CD4-positive, alpha-beta T cell treated with Interleukin-12 subunit alpha and Interleukin-12 subunit beta, for 1 hour (primary cell): Measurements from ENCODE around the gene MRPL21.
"Not testable (repeated sequence)": the region's sequence is repeated elsewhere in the genome, so short reads cannot be mapped to it uniquely, and the experiment has no call there.

ENCODE experiments used
- DNase-seq: peaks from one replicate; pipeline ENCODE4 v3.0.0-alpha.2; 2020

MRPL21 gene

DNA sequence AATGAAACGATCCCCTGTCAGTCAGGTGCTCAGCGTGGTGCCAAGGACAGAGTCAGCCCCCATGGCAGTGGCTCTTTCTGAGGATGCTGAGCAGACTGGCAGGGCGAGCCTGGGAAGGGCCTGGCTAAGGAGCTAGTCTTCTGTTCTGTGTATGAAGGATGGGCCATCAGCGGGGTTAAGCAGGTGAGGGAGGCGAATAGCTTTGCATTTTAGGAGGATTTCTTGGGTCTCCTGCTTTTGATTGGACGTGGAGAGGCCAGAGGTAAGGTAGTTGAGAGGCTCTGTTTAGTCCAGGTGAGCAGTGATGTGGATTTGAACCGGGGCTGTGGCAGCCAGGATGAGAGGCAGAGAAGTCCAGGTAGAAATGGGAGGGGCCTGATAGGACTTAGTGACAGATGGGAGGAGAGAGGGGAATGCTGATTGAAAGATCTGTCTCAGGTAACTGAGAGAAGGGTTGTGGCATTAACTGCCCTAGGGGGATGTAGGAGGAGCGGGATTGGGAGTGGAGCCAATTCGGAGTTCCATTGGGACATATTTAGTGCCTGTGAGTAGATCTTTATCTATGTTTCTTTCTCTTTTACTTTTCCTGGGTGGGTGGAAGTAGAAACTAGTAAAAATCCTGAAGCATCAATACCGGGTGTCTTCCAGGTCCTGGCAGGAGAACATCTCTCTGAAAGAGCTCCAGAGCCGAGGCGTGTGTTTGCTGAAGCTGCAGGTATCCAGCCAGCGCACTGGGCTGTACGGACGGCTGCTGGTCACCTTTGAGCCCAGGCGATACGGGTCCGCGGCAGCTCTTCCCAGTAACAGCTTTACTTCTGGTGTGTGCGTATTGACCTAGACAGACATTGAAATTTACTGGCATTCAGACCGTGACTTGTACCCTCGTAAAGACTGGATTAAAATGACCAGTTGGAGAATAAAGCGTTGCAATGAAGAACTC, 2.1 kb upstream of the MRPL21 start:
- no peak for DNase-seq

DNA sequence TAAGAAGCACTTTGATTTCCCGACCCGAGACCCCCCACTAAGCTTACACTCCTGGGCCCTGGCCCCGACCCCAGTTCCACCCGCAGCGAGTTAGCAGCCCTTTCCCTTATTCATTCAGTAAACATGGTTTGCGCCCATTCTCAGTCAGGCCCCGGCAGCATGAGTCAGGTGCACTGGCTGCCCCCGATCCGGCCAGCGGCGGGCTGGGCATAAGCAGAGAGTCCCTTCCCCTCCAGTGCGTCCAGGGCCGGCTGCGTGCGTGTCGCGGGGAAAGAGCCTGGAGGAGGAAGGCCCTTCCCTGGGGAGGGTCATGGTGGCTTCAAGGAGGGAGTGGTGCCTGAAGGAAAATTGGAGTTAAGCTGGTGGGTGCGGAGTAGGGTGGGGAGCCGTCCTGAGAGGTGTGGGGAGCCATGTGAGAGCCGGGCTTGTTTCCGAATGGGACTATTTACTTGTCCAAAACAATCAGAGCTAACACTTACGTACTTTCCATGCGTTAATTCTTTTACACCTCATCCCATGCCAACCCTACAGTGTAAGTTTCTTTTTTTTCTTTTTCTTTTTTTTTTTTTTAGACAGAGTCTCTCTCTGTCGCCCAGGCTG, 716 bp upstream of the MRPL21 start:
- DNase-seq, result peak; percentile 19

DNA sequence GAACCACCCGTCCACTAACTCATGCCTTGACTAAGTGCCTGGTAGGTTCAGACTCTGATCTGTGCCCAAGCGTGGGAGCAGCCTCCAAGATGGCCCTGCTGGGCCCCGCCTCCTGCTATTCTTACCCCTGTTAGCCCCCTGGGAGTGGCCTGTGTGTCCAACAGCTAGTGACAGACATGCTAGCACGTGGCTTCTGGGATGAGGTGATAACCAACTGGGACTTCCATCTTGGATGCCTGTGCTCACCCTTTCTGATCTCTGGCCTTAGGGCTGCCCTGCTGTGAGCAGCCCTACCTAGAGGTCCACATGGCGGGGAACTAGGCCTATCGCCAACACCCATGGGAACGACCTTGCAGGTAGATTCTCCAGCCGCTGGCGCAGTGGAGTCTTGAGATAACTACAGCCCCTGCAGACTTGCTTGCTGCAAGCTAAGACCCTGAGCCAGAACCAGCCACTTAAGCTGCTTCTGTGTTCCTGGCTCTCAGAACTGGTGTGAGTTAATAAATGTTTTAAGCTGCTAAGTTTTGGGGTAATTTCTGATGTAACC, 2.7 kb downstream of the MRPL21 start:
- no peak for DNase-seq

DNA sequence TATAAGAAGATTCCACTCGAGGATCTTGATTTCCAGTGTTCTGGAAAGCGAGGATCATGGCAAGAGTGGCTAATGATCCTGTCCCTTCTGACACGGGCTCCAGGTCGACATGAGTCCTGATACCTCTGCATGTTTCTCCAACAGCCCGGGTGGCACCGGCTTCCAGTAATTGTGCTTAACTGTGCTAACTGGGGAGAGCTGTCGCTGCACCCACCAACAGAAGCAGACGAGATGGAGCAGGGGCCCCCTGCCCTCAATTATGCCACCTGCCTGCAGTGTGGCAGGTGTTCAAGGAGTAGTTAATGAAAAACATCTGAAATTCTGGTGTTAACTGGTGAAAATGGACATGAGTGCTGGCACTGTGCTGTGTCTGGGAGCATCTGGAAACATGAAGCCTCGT, 6.2 kb downstream of the MRPL21 start:
- no peak for DNase-seq

DNA sequence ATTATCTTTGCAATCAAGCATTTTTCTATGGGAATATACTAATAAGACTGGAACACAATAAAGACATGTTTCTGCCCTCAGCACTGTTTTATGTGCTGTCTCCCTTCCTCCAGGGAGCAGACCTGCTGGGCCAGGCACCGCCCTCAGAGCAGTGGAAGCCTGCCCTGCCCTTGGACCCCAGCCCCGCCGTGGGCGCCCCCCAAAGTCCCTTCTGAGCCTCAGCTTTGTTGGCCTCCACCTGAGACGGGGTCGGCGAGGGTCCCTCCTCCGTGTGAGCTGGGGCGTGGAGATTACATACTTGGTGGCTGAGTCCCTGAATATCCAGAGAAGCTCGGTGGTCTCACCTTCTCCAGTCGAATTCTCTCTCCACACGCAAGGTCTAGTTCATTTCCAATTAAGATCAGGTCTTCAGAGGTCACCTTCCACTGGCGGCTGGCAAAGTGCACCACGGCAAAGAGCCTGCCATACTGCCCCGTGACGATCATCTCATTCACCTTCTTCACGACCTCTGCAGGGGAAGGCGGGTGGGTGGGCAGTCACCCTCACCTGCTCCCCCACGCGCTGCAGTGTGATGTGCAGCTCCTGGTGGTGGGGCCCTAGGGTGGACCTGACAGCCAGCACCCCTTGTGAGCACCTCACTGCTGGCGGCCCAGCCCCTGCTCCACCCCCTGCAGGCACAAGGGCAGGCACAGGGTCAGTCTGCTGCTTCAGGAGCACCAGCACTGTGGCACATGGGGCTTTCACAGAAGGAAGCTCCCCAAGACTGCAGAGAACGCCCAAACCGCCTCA, 7.3 kb downstream of the MRPL21 start:
- DNase-seq, result no peak

DNA sequence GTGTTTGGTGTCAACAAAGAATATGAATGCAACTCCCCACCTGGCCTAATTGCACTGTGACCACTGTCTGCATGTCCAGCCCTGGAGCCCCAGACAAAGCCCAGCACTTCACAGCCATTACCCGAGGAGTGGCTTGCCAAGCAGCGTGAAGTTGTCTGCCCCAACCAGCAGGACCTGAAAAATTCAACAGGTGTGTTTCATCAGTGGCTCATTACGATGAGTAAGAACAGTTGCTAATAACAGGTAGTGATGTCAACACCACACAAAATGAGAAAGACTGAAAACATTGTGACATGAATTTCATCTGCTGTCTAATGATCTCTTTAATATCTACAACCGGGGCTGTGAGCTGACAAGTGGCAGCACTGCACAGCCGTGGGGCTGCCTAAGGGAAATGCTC, 10.3 kb downstream of the MRPL21 start:
- no peak for DNase-seq

DNA sequence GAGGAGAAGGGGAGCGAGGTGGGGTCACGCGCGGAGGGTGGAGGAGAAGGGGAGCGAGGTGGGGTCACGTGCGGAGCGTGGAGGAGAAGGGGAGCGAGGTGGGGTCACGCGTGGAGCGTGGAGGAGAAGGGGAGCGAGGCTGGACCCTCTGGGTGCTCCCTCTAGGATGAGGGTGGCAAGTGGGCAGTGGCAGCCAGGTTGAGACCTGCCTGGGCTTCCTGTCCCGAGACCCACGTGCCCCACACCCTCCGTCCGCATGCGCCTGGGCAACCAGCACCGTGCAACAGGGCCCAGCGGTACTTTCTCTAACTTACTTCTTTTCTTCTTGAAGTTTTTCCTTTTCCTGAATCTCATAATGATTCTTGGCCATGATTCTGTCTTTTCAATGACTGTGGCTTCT, 11.1 kb downstream of the MRPL21 start:
- no peak for DNase-seq

DNA sequence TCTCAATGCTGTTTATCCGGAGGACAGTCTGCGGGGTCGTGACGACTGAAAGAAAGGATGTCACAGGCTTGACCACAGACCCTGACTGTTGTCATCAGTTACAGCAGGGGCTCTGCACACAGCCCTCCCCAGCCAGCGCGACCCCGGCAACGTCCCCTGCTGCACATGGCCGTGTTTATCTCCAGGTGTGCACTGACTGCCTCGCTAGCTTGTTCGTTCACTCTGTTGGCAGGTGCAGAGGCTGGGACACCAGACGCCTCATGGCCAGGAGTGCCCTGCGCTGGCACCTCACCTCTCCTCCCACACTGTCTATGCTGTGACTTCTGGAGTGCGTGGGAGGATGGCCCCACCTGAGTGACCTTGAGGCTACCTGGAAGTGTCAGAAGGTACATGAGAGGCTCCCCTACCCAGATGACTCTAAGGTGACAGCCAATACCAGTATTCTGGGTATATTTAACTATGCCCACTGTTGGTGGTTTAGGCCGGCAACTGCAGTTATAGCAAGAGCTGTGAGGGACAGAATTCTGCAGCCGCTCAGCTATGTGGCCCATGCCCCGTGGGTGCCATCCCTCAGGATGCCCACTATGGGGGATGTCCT, 12.2 kb downstream of the MRPL21 start:
- DNase-seq, result no peak

DNA sequence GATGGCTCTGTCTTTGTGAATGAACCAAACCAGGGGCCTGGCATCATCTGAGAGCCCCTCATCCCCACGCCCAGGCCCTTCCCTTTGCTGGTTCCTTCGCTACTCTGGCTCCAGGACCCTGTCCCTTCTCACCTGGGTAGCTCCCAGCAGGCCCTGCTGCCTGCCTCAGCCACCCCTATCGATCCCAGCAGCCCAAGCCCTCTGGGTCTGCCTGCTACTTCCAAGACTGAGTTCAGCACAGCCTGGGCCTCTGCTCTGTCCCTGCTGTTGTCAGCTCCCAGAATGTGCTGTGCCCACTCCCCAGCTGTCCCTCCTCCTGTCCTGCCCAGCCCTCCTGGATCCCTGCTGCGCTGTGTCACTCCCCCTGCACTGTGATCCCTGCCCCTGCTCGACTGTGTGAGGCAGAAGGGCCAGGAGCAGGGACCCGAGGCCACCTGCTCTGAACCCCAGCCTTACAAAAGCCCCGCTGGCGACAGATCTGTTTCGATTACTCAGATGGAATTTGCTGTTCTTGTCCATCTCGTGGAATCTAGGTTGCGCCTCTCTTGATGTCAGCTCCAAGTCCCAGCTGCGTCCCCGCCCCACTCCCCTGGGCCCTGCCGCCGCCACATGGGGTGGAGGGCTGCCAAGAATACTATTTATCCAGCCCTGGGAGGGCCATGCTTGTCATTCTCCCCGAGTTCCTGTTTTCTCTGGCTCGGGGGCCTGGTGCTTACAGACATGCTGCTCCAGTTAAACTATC, 13.0 kb downstream of the MRPL21 start:
- no peak for DNase-seq

DNA sequence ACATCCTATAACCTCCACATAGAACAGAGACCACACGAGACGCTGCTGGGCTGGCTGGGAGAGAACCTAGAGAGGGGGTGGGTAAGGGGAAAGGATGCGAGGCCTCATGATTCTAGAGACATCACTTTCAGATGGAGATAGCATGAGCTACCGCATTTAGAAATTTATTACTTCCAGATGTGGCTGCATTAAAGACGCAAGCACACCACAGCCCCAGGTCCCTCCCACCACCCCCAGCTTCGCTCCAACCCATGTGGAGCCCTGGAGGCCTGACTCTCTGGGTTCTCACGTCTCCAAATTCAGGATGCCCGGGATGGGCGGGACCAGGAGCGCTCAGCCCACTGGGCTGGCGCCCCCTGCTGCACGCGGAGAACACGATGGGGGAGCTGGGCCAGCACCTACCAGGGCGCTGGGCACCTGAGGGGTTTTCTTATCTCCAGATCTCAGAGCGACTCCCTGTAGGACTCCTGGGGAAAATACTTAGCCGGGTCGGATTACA, 13.6 kb downstream of the MRPL21 start:
- no peak for DNase-seq

DNA sequence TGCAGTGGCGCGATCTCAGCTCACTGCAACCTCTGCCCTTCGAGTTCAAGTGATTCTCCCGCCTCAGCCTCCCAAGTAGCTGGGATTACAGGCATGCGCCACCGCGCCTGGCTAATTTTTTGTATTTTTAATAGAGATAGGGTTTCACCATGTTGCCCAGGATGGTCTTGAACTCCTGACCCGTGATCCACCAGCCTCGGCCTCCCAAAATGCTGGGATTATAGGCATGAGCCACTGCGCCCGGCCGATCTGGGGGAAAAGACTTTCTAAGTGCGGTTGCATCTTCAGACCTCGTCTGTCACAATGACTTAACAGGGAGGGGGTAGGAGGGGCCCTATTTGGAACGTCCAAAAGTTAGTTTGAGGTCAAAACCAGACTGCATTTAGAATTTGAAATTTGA, 18.8 kb downstream of the MRPL21 start:
- DNase-seq, result not testable (repeated sequence)

DNA sequence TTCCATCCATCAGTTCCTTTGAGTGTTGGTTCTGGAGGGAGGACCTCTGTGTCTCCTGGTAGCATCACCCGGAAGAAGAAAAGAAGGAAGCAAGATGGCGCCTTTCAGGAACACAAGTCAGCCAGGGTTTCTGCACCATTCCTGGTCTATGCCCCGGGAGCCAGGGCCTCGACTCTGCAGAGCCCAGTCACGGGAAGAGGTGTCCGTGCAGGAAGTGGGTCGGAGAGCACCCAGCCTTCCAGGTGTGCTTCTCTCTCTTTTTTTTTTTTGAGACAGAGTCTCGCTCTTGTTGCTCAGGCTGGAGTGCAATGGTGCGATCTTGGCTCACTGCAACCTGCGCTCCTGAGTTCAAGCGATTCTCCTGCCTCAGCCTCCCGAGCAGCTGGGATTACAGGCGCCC, 21.2 kb downstream of the MRPL21 start:
- no peak for DNase-seq

DNA sequence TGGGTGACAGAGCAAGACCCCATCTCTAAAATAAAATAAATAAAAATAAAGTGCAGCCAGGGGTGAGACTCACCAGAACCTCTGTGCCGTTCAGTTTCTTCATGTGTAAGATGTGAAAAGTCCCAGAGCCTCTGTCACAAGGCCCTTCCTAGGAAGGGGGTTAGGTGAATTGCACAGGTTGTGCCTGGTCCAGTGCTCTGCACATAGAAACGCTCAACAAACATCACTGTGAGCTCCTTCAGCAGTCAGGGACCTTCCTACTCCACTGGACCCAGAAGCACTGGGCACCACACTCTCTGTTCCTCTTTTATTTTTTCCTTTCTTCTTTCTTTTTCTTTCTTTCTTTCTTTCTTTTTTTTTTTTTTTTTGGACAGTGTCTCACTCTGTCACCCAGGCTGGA, 22.3 kb downstream of the MRPL21 start:
- DNase-seq, result no peak

DNA sequence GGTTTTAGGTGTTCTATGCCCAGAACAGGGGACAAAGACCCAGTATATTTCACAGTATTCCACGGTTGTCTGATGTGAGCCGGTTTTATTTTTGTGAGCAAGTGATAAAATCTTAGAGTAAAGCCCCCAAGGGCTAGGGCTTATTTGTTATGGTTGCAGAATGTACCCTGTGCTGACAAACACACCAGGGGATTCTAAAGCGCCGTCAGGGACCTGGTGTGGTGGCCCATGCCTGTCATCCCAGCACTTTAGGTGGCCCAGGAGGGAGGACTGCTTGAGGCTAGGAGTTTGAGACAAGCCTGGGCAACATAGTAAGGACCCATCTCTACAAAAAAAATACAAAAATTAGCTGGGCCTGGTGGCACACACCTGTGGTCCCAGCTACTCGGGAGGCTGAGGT, 22.8 kb downstream of the MRPL21 start:
- DNase-seq, result no peak

DNA sequence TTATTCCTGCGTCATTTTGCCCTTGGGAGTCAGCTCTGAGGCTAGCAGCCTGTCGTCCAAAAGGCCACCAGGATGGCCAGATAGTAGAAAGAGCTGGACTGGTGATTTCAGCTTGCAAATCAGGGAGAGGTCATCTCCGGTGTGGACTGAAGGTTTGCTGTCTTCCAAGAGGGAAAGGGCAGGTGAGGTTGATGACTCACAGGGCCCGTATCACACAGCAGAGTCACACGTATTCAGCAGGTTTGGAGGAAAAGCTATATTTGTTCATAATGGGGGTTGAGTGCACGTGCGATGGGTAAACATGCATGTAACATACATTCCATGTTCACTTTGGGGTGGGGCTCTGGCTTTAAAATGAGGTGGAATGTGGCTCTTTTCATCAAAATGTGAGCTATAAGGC, 25.6 kb downstream of the MRPL21 start:
- no peak for DNase-seq

DNA sequence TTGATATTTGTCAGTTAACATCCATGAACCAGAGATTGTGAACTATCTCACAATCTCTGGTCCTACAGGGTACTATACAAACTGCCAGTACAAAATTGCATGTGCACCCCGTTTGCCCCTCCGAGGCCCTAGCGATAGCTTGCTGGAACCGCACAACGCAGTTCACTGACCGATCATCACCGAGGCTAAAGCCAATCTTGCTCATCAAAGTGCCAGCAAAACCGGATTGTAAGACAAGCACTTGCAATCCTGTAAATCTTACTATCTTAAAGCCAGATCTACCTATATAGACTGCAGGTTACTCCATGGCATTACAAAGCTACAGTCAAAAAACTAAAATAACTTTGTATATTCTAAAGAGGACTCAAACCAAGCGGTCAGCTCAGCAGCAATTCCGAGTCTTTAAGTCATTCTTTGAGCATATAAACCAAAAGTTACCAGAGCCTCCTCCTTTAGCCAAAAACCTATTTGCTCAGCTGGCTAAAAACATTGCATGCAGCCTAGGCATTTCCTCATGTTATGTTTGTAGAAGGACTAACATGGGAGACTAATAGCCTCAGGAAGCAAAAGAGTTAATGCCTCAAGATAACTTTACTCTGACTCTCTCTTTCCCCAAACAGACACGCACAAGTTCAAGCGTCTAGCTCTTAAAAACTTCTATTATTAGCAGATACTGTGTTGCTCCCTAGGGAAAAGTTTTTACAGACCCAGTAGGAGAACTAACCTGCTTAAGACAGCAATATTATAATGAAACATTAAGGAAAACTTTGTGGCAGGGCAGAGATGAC, 31.2 kb downstream of the MRPL21 start:
- DNase-seq, result no peak

DNA sequence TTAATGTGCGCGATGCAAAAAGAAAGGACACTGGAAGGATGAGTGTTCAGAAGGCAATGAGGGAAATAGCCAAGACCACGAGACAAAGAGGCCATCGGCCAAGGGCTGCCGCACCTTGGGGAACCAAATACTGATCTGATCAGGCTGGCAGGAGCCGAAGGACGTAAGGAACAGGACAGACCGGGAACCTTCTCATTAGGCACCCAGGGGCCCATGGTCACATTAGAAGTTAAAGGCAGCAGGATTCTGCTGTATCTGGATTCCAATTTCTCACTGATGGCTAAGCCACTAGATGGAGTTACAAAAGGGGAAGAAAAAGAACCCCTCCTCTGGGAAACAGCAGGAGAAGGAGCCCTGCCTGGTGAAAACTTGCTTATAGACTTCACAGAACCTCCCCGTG, 33.2 kb downstream of the MRPL21 start:
- DNase-seq, result no peak

DNA sequence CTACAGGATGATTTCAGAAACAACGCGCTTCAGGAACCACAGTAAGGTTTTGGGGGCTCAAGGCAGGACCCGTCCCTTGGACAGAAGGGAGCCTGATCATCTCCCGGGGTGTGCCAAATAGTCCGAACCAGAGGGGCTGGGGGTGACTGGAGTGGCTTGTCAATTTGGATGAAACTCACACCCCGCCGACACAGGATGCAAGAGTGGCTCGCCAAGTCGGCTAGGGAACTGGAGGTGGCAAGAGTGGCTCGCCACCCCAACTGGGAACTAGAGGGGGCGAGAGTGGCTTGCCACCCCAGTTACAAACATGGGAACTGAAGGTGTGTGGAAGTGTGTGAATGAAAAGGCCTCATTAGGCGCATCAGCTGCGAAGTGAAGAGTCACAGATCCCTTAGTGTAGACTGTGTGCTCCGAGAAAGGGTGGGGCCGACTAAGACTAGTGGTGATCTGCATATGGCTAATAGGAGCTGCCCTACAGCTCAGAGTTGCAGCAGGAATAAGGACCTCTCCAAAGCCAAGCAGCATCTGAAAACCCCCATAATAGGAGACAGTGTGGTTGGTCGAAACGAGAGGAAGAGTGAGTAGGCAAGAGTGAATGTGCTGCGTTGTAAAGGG, 35.3 kb downstream of the MRPL21 start:
- DNase-seq, result no peak

DNA sequence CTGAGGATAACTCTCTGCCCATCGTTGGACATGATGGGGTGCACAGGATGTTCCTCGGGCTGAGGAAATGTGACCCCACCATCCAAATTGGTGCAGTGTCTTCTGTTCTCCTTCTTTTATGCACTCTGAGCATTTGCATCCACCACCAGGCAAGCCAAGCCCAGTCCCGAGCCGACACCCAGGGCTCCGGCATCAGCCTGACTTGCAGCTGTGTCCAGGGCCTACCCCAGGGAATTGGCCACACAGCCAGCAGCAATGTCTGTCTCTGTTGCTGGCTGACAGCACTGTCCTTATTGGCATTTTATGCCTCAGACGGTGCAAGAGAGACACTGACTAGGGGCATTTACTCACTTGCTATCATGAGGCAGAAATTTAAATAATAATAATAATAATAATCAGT, 36.6 kb downstream of the MRPL21 start:
- DNase-seq, result no peak

DNA sequence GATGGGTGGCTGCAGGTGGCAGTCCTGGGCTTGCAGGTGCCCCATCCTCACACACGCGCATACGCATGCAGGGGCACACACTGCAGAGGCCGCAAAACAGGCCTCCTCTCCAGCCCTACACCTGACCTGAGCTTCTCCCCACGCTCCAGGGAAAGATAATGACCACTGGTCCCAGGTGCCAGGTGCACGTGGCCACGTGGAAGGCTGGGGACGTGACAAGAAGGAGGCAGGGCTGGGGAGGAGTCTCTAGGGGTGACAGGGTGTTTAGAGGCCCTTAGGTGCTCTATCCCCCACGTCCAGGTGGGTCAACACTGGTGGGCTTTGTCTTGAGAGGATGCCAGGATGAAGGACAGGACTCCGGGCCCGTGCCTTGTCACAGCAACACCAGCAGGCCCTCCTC, 38.4 kb downstream of the MRPL21 start:
- no peak for DNase-seq
